ENCODE measurements around the gene PMPCA. TPM values are rescaled to one million over a fixed set of nuclear protein-coding genes. Genes with fewer than 3 reads are reported as not detected.

Gene PMPCA
- total RNA-seq, 4 donors from 2014 or later, result 35.9 to 63.1 (median 42.7) TPM

DNA sequence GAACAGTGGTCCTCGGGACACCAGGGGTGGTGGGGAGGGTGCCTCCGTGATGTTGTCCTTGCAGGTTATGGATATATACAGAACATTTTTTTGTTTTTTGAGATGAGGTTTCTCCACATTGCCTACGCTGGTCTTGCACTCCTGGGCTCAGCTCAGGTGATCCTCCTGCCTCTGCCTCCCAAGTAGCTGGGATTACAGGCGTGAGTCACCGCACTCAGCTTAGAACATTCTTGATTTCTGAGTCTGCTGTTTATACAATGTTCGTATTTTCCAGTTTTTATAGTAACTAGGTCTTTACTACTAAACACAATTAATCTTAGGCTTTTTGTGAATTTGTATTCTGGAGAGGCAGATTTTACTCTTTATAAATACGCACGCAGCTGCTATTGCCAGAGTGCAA lies 6.0 kb downstream of the PMPCA start:
- in situ Hi-C loops (cut with MboI; ENCODE audit: low sequenced_read_pairs in 4 of 4) (no loop called here), intact Hi-C loops (cut with DNase I; ENCODE audit: low total_unique reads) (no loop called here)
- H3K4me1 ChIP-seq, result peaks cover 6 to 7% of the 10 kb centered on the region in 2 donors
- no peak overlapping the region for H3K27ac ChIP-seq
- TF ChIP-seq, protein P1, sequence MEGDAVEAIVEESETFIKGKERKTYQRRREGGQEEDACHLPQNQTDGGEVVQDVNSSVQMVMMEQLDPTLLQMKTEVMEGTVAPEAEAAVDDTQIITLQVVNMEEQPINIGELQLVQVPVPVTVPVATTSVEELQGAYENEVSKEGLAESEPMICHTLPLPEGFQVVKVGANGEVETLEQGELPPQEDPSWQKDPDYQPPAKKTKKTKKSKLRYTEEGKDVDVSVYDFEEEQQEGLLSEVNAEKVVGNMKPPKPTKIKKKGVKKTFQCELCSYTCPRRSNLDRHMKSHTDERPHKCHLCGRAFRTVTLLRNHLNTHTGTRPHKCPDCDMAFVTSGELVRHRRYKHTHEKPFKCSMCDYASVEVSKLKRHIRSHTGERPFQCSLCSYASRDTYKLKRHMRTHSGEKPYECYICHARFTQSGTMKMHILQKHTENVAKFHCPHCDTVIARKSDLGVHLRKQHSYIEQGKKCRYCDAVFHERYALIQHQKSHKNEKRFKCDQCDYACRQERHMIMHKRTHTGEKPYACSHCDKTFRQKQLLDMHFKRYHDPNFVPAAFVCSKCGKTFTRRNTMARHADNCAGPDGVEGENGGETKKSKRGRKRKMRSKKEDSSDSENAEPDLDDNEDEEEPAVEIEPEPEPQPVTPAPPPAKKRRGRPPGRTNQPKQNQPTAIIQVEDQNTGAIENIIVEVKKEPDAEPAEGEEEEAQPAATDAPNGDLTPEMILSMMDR (IDR thresholded peaks at IDR 0.05 in 4 of 5, conservative IDR thresholded peaks at IDR 0.05 in 1 of 5), result no peak
- TF ChIP-seq POLR2A (IDR thresholded peaks at IDR 0.05), result no peak
- no peaks in the 10 kb centered on the region for H3K27me3 ChIP-seq
- DNase-seq, result no peak
- no peak for ATAC-seq
- H3K4me3 ChIP-seq, result no peak overlapping the region
- H3K36me3 ChIP-seq, result peaks cover 0 to 97% of the 10 kb centered on the region in 2 donors
- H3K9me3 ChIP-seq, result no peaks in the 10 kb centered on the region

- Histone ChIP-seq H3K27me3 (no peaks in the 10 kb centered on the region), H3K27ac (no peak overlapping the region), H3K4me3 (no peak overlapping the region), H3K9me3 (no peaks in the 10 kb centered on the region), H3K36me3 (peaks cover 0 to 100% of the 10 kb centered on the region in 2 donors), H3K4me1 (peaks cover 1 to 2% of the 10 kb centered on the region in 2 donors)
- DNase-seq (no peak), ATAC-seq (no peak)
- TF ChIP-seq, protein P1 (IDR thresholded peaks at IDR 0.05 in 4 of 5, conservative IDR thresholded peaks at IDR 0.05 in 1 of 5), result no peak
- TF ChIP-seq POLR2A (IDR thresholded peaks at IDR 0.05), result no peak
- in situ Hi-C loops (cut with MboI; ENCODE audit: low sequenced_read_pairs in 4 of 4) (no loop called here), intact Hi-C loops (cut with DNase I; ENCODE audit: low total_unique reads) (no loop called here)
These were observed 6.5 kb downstream of the PMPCA start for GRCh38 chr9:136416914-136417313.

GRCh38 chr9:136418182-136419091 lies 8.0 kb downstream of the PMPCA start:
- Histone ChIP-seq H3K4me3 (no peak overlapping the region), H3K27ac (no peak overlapping the region), H3K9me3 (no peaks in the 10 kb centered on the region), H3K4me1 (no peaks in the 10 kb centered on the region), H3K27me3 (no peaks in the 10 kb centered on the region), H3K36me3 (peaks cover 0 to 100% of the 10 kb centered on the region in 2 donors)
- TF ChIP-seq, protein P1 (IDR thresholded peaks at IDR 0.05 in 4 of 5, conservative IDR thresholded peaks at IDR 0.05 in 1 of 5), result no peak
- no peak for TF ChIP-seq POLR2A (IDR thresholded peaks at IDR 0.05)
- DNase-seq, result no peak
- intact Hi-C loops (cut with DNase I; ENCODE audit: low total_unique reads), result no loop called here
- ATAC-seq, result no peak
- in situ Hi-C loops (cut with MboI; ENCODE audit: low sequenced_read_pairs in 4 of 4), result no loop called here

DNA sequence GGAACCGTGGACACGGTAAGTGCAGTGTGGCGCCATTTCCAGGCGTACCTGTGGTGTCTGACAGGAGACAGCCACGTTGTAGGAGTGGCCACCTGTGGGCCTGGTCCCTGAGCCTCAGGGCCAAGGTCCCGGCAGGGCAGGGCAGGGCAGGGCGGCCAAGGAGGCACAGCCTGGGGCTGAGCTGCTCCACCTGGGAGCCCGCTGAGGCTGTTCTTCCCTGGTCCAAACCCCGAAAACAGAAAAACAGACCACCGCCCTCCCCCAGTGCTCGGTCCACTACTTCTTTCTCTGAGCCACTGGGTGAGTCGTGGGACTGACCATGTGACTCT lies 8.6 kb downstream of the PMPCA start:
- peaks cover 0 to 100% of the 10 kb centered on the region in 2 donors for H3K36me3 ChIP-seq

More for the DNA sequence above, 8.6 kb downstream of the PMPCA start:
- H3K4me1 ChIP-seq, result no peaks in the 10 kb centered on the region
- H3K9me3 ChIP-seq, result no peaks in the 10 kb centered on the region
- H3K4me3 ChIP-seq, result no peak overlapping the region
- TF ChIP-seq POLR2A (IDR thresholded peaks at IDR 0.05), result no peak
- TF ChIP-seq, protein P1 (IDR thresholded peaks at IDR 0.05 in 4 of 5, conservative IDR thresholded peaks at IDR 0.05 in 1 of 5), result no peak
- ATAC-seq (no peak), DNase-seq (no peak)
- in situ Hi-C loops (cut with MboI; ENCODE audit: low sequenced_read_pairs in 4 of 4) (no loop called here), intact Hi-C loops (cut with DNase I; ENCODE audit: low total_unique reads) (no loop called here)
- no peak overlapping the region for H3K27ac ChIP-seq
- no peaks in the 10 kb centered on the region for H3K27me3 ChIP-seq

Measured in gastrocnemius medialis (tissue), 4 donors.